Measurements from ENCODE around the gene AK8. TPM values are rescaled to one million over a fixed set of nuclear protein-coding genes. Genes with fewer than 3 reads are reported as not detected.

AK8 gene
- polyA plus RNA-seq, 3 donors: 0.08 TPM; not detected in 2

GRCh38 chr9:132825430-132825829 lies 52.7 kb downstream of the AK8 start:
- no peaks in the 10 kb centered on the region for H3K36me3 Mint-ChIP-seq
- 84% methylated on average over 6 of the region's 10 CpGs for WGBS (ENCODE audit: insufficient coverage)
- no peaks in the 10 kb centered on the region for H3K9me3 Mint-ChIP-seq
- H3K4me1 Mint-ChIP-seq: no peaks in the 10 kb centered on the region
- Histone ChIP-seq H2AFZ (ENCODE audit: insufficient read depth, low read depth, low read length, poor library complexity, severe bottlenecking) (no peak overlapping the region), H3K4me1 (ENCODE audit: control insufficient read depth in 1 of 2, insufficient read depth in 2 of 2, low read length in 2 of 2) (no peaks in the 10 kb centered on the region), H3K4me3 (replicated peaks in 1 of 3; ENCODE audit: low read depth in 2 of 3, low read length in 3 of 3) (no peak overlapping the region), H3K36me3 (replicated peaks in 1 of 2; ENCODE audit: control insufficient read depth in 1 of 2, insufficient read depth in 2 of 2, low read length in 2 of 2) (no peaks in the 10 kb centered on the region), H3K4me2 (replicated peaks; ENCODE audit: extremely low read depth, low read length, poor library complexity, severe bottlenecking) (no peak overlapping the region), H3K27ac (ENCODE audit: low read depth in 1 of 2, low read length in 2 of 2) (no peak overlapping the region), H4K20me1 (ENCODE audit: insufficient read depth, low read length) (no peaks in the 10 kb centered on the region), H3K27me3 (ENCODE audit: control insufficient read depth in 2 of 2, insufficient read depth in 2 of 2, low read length in 2 of 2) (no peaks in the 10 kb centered on the region), H3K9ac (ENCODE audit: insufficient read depth, low read length, poor library complexity, severe bottlenecking) (no peak overlapping the region), H3K79me2 (ENCODE audit: insufficient read depth, low read length) (no peaks in the 10 kb centered on the region), H3K9me3 (replicated peaks in 1 of 2; ENCODE audit: control insufficient read depth in 1 of 2, insufficient read depth in 1 of 2, low read length in 2 of 2) (no peaks in the 10 kb centered on the region)
- H3K4me3 Mint-ChIP-seq: no peak overlapping the region
- TF ChIP-seq CTCF (IDR thresholded peaks at IDR 0.05): no peak
- intact Hi-C loops (cut with micrococcal nuclease): no loop called here
- H3K27me3 Mint-ChIP-seq (ENCODE audit: low read depth in 3 of 3): peaks cover 3 to 7% (median 5%) of the 10 kb centered on the region in 3 donors
- DNase-seq: no peak
- no peak overlapping the region for H3K27ac Mint-ChIP-seq

- no peak overlapping the region for H3K4me2 ChIP-seq (replicated peaks; ENCODE audit: extremely low read depth, low read length, poor library complexity, severe bottlenecking)
- Mint-ChIP-seq H3K27me3 (ENCODE audit: low read depth in 3 of 3) (peaks cover 3 to 7% (median 6%) of the 10 kb centered on the region in 3 donors), H3K36me3 (no peaks in the 10 kb centered on the region), H3K4me3 (no peak overlapping the region), H3K9me3 (no peaks in the 10 kb centered on the region), H3K27ac (no peak overlapping the region), H3K4me1 (no peaks in the 10 kb centered on the region)
- H3K4me1 ChIP-seq (ENCODE audit: control insufficient read depth in 1 of 2, insufficient read depth in 2 of 2, low read length in 2 of 2): no peaks in the 10 kb centered on the region
- H3K27me3 ChIP-seq (ENCODE audit: control insufficient read depth in 2 of 2, insufficient read depth in 2 of 2, low read length in 2 of 2): no peaks in the 10 kb centered on the region
- no peak overlapping the region for H2AFZ ChIP-seq (ENCODE audit: insufficient read depth, low read depth, low read length, poor library complexity, severe bottlenecking)
- no peak for TF ChIP-seq CTCF (IDR thresholded peaks at IDR 0.05)
- no peaks in the 10 kb centered on the region for H4K20me1 ChIP-seq (ENCODE audit: insufficient read depth, low read length)
- H3K4me3 ChIP-seq (replicated peaks in 1 of 3; ENCODE audit: low read depth in 2 of 3, low read length in 3 of 3): no peak overlapping the region
- H3K9me3 ChIP-seq (replicated peaks in 1 of 2; ENCODE audit: control insufficient read depth in 1 of 2, insufficient read depth in 1 of 2, low read length in 2 of 2): no peaks in the 10 kb centered on the region
- H3K9ac ChIP-seq (ENCODE audit: insufficient read depth, low read length, poor library complexity, severe bottlenecking): no peak overlapping the region
- DNase-seq: no peak
- no CpG with 5 or more reads among the region's 2 CpGs for WGBS (ENCODE audit: insufficient coverage)
- no peaks in the 10 kb centered on the region for H3K79me2 ChIP-seq (ENCODE audit: insufficient read depth, low read length)
- H3K36me3 ChIP-seq (replicated peaks in 1 of 2; ENCODE audit: control insufficient read depth in 1 of 2, insufficient read depth in 2 of 2, low read length in 2 of 2): no peaks in the 10 kb centered on the region
- H3K27ac ChIP-seq (ENCODE audit: low read depth in 1 of 2, low read length in 2 of 2): no peak overlapping the region
- intact Hi-C loops (cut with micrococcal nuclease): no loop called here
Observed at GRCh38 chr9:132824951-132825350, 53.1 kb downstream of the AK8 start.
